HuH-7.5 (cell line): ENCODE data around the gene RPL37A.
"Not testable (repeated sequence)": the region's sequence is repeated elsewhere in the genome, so short reads cannot be mapped to it uniquely, and the experiment has no call there.

Experiments
- DNase-seq: peaks from one replicate; pipeline ENCODE4 v3.0.0; 2011; ENCODE audit warnings: low spot score

The RPL37A gene

DNA sequence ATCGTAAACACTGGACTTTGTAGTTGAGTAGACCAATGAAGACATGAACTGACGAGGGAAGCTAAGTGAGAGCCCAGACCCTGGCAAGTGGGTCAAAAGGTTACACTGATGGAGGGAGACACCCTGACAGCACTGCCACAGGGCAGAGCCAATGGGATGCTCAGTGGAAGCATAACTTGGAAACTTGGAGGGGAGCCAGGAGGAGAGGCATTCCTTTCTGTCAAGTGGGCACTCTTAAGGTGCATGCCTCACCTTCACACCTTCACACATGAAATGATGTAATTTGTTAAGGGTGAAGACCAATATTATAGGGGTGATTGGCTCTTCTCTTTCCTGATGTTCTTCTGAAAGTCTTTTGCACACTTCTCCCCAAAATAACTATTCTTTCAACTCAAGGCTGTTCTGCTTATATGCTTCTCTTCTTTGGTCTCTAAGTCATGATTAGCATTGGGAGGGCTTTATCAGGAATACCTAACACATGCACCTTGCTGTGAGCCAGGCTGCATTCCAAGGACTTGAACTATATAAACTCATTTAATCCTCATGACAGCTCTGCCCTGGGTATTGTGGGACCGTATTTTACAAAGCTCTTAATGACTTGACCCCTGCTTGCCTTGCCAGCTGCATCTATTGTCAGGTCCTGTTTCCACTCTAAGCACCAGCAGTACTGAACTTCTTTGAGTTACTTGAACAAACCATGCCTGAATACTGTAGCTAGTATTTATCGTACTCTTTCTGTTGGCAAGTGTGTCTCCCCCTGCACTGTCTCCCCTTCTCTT lies 19.0 kb downstream of the RPL37A start:
- DNase-seq: no peak

DNA sequence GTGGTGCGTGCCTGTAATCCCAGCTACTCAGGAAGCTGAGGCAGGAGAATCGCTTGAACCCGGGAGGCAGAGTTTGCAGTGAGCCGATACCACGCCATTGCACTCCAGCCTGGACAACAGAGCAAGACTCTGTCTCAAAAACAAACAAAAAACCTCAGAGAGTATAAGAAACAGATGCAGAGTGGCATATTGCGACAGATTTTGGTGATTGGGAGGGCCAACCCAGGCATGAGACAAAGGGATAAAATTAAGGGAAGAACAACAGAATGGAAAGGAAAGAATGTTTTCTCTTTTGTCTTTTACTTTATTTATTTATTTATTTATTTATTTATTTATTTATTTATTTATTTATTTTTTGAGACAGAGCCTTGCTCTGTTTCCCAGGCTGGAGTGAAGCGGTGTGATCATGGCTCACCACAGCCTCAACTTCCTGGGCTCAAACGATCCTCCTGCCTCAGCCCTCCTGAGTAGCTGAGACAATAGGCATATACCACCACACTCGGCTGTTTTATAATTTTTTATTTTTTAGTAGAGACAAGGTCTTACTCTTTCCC lies 20.0 kb downstream of the RPL37A start:
- not testable (repeated sequence) for DNase-seq

DNA sequence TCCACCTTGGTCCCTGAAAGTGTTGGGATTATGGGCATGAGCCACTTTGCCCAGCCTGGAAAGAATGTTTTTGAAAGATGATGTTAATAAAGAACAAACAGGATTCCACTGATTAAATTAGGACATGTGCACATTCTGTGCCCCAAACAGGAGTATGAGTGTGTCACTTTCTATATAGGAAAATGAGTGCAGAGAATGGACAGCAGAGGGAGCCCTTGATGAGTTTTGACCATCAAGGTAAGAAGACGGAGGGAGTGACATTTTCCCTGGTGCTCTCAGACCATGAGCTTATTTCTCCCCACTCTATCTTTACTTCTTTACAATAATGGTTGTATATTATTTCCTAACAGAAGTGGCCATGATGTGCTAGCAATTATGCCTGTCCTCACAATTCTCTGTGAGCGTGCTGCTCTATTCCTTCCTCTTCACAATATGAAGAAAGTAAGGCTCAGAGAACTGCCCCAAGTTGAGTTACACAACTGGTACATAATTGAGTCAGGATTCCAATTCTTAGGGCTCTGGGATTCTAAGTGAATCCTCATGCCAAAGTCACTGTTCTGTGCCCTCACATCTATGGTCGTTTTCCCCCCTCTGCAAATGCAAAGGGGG lies 20.6 kb downstream of the RPL37A start:
- no peak for DNase-seq

DNA sequence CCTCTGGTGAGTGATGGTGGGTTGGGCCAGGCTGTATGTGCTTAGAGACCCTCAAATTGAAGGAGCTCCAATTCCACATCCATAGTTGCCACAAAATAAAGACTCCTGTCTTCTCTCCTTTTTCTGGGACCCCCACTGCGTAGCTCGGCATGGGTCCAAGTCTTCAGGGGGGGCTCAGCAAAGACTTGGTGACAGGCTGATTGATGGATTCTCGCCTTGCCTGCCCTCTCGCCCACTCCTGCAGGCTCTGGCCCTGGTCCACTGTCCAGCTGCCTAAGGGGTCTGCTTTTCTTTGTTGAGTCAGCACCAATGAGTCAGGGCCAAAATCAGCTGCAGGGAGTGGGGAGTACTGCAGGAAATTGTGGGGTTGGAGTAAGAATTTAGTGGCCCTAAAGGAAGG lies 21.5 kb downstream of the RPL37A start:
- no peak for DNase-seq

DNA sequence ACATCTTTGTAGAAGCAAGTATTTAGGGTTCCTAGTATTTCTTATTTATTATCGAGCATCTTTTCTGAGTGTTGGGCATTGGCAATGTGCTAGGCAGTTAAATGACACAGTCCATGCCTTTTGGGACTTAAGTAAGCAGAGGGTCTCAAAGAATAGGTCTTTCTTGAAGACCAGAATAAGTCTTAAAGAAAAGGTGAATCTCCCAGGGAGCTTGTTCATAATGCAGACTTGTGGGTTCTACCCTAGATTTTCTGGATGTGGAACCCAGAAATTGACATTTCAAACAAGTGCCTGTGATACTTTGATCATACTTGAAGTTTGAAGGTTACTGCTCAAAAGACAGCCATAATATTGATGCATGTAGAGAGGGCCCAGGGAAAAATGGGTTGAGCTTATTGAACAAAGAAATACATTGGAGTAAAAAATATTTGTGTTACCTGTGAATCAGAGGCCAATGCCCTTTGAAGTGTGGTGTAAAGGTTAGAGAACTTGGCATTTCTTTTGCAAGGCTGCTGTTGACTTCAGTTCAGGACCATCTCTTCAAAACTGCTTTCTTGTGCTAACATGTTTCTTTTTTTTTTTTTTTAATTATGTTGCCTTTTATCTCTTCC lies 24.4 kb downstream of the RPL37A start:
- no peak for DNase-seq

DNA sequence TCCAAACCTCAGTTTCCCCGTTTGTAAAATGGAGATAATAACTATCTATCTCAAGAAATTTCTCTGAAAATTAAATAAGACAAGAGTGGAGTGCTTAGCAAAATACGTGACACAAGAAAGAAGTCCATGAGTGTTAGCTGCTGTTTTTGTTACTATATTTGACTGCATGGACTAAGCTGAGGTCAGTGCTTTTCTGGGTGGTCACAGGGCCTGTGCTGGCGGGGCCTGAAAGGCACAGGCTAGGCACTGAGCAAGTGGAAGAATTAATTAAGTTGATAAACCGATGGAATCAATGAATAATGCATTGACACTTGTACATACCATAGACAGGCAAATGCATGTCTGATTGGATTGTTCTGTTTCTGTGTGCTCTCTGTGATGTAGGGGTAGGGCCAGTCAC lies 27.3 kb downstream of the RPL37A start:
- DNase-seq: no peak

DNA sequence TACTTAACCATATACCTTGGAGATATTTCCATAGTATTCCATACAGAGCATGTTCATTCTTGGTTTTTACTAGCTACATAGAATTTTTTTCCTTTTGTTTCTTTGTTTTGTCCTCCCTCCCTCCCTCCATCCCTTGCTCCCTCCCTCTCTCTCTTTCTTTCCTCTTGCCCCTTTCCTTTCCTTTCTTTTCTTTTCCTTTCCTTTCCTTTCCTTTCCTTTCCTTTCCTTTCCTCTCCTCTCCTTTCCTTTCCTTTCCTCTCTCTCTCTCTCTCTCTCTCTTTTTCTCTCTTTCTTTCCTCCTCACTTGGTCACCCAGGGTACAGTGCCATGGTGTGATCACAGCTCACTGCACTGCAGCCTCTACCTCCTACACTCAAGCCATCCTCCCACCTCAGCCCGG lies 28.3 kb downstream of the RPL37A start:
- DNase-seq: no peak

DNA sequence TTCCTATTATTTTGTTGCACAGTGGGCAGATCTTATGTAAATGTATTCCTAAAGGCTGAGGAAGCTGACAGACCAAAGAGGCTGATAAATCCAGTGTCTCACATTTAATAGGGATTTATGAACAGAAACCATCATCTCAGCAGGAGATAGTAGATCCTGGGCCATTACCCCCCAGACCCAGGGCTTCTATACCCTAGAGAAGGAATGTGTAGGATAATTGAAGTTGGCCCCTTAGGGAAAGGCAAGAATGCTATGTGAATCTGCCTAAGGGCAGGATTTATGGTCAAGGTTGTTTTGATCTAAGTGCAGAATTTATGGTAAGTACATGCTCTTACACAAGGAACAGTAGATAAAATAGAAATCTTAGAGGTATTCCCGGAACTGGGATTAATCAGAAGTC lies 29.0 kb downstream of the RPL37A start:
- no peak for DNase-seq

DNA sequence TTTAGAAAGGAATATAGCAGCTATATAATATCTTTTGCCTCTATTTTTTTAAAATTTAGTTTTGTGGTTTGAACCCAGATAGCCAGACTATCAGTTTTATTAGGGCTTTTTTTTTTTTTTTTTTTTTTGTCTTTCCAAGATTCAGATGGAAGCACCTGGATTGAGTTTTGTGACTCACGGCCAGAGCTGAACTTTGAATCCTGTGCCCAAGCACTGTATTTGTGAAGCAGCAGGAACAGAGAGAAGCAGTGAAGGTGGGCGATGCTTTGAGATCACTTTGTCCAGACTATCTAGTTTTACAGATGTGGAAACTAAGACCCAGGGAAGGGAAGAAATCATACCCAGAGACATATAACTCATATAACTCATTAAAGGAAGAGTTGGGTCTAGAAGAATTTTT lies 33.9 kb downstream of the RPL37A start:
- DNase-seq: no peak

DNA sequence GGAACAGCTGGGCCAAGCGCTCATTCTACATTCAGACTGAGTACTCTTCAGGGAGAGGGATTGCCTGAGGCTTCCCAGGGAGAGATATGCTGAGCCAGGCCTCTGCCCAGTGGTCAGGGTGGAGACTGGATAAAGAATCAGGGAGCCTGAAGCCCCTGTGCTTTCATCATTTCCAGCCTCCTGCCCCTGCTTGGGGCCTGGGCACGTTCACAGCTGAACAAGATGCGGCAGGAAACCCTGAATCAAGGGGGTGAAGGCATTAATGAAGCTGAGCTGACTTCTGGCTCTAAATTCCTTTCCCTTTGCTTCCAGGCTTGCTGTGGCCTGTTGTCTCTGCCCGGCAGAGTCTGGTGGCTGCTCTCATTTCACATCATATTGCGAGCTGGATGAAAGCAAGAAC lies 35.0 kb downstream of the RPL37A start:
- DNase-seq: no peak

DNA sequence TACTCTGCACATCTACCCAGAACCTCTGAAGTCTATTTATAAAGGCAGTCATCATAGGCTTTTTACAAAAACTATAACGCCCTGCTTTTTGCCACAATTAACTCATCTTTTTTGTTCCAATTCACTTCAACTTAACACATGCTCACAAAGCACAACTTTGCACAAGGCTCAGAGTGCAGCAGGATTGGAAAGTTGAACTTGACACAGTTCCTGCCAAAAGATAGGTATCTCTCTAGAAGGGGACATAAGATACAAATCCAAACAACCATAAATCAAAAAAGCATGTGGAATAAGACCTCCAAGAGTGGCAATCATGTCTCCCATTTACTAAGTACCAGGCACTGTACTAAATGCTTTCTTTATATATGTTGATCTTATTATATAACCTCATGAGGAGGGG lies 36.2 kb downstream of the RPL37A start:
- no peak for DNase-seq

DNA sequence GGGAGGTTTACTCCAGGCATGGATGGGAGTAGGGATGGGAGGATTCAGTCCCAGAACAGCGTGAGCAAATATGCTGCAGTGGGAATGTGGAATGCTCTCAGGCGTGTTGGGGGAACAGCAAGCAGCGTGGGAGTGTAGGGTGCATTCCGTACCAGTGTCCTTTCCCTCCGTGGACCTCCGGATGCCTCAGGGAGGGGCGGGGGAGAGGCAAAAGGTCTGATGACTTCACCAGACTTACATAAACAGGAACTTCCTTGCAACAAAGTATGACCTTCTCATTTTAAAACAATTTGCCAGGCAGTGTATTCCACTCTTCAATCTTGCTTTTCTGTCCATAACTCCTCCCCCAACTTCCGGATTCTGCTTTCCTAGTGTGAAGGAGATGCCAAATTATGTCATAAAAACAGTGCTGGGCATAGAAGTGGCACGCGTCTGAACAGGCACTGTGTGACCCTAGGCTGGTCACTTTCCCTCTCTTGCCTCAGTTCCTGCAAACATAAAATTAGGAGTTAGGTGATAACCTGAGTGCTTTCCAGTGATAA lies 36.9 kb downstream of the RPL37A start:
- no peak for DNase-seq

DNA sequence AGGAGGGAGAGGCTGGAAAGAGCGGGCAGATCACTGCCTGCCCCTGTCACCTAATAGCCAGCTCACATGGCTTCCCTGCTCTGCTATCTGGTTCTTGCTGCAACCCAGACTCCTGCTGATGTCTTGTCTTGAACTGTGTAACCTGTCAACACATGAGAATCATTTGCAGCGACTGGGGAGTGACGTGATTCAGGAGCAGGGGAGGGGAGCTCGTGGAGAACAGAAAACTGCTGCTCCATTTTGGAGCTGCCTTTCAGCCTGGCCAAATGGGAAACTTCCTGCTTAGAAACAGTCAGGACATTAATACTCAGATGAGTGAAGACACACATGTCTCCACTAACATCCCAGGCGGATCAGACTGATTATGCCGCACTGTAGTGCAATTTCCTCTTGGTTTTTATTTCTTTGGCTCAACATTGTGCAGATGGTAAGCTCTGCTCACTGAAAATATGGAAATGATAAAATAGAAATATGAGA lies 38.1 kb downstream of the RPL37A start:
- no peak for DNase-seq

DNA sequence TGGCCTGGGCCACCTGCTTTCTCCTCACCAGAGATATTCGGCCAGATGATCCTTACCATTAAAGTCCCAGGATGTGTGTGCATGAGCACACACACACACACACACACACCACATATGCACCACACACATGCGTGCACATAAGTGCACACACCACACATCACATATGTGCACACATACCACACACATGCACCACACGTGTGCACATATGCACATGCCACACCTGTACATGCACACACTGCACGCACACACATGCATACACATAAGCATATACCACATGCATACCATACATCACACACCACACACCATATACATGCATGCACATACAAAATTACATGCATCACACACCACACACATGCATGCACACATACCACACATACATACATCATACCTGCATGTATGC lies 38.7 kb downstream of the RPL37A start:
- no peak for DNase-seq

DNA sequence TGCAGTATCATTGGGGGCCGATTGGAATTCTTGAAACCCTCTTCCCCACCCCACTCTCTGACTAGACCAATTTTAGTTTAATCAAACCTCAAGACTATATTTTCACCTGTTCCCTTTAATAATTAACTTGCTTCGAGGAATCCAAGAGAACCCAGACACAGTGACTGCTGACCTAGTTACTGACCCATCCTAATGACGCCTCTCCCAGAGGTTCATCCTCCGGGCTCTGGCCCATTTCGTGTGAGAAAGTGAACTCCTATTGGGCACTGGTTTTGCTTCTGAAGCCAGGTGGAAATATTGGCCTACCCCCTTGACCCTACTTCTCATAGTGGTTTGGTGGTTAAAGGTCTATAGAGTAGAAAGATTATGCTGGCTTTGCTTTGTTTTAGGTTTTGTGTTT lies 39.9 kb downstream of the RPL37A start:
- no peak for DNase-seq

DNA sequence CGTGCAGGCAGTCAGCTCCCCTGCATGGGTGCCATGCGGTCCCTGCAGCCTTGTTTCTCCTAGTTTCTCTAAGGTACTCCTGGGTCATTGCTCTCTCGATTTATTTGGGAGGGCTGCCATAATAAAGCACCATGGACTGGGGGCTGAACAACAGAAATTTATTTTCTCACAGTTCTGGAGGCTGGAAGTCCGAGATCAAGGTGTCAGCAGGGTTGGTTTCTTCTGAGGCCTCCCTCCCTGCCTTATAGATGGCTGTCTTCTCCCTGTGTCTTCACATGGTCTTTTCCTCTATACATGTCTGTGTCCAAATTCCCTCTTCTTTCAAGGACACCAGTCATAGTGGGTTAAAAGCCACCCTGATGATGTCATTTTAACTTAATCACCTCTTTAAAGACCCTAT lies 40.5 kb downstream of the RPL37A start:
- no peak for DNase-seq

DNA sequence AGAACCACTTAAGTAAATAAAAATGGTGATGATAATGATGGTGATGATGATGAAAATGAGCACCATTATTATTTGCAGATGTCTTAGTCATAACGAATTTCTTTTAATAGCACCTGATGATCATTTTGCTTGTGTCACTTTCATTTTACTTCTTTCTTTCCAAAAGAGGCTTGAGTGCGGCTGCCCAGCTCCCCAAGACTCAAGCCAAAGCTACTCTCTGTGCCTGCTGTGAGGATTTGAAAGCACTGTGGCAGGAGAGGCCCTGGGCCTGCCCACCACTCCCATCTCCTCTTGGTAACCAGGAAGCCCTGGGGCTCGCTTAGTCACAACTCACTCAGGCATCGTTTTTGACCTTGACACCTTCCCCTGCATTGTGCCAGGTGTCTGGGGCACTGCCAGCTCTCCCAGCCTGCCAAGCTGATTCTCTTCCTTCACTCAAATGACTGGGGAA lies 41.2 kb downstream of the RPL37A start:
- no peak for DNase-seq

DNA sequence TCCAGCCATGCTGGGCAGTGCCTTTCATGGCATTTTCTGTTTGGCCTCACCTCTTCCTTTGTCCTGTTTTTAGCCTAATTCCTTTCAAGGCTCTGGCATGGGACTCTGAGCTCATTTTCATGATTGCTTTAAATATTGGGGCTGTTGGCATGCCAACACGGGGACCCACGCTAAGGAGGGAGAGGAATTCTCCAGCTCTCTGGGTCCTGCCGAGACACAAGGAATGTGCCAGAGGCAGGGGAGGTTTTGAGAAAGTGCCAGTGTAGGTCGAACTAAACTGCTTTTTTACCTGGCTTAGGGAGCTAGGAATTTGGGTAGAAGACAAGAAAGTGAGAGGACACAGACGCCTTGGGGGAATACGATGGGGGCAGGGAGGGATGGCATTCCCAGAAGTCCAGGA lies 42.3 kb downstream of the RPL37A start:
- DNase-seq: no peak

DNA sequence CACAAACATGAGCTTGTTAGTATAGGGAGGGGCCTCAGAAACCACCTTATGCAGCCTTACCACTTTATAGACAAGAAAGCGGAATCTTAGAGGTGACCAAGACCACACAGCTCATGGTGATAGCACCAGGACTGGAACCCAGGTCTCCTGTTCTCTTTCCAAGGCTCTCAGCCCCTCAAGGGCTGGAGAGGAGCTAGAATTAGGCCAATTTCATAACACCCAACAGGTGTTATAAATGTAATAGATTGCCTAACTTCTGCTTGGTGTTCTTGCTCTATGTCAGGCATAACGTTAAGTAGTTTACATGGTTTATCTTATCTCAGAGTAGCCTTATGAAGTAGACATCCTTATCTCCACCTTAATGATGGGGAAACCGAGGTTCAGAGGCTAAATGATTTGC lies 42.9 kb downstream of the RPL37A start:
- DNase-seq: no peak

DNA sequence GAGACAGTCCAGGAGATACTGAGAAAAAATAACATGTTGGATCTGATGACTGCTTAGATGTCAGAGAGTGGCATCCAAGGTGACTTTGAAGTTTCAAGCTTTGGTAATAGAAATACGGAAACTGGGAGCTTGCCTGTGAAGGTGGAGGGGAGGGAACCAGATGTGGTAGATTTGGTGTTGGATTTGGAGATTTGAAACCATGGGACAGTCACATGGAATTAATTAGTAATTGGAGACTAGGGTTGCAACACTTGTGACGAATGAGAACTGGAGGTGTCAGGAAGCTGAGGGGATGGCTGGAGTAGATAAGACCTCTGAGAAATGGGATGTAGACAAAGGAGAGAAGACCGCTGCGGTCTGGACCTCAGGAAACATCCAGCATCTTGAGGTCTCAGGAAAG lies 46.7 kb downstream of the RPL37A start:
- no peak for DNase-seq

DNA sequence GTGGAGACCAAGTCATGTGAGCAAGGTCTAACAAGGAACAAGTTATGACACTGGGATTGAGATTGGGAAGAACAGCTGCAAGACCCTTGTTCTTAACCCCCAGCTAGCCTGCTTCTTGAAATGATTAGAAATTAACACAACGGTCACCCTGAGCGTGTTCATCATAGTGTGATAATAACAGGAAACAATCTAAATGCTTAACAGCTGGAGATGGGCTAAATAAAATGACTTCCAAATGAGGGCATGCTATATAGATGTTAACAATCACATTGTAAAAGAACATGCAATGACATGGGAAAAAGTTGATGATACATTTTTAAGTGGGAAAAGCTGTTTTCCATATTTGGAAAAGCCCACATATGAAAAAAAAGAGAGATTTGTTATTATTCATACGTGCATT lies 47.6 kb downstream of the RPL37A start:
- DNase-seq: no peak

DNA sequence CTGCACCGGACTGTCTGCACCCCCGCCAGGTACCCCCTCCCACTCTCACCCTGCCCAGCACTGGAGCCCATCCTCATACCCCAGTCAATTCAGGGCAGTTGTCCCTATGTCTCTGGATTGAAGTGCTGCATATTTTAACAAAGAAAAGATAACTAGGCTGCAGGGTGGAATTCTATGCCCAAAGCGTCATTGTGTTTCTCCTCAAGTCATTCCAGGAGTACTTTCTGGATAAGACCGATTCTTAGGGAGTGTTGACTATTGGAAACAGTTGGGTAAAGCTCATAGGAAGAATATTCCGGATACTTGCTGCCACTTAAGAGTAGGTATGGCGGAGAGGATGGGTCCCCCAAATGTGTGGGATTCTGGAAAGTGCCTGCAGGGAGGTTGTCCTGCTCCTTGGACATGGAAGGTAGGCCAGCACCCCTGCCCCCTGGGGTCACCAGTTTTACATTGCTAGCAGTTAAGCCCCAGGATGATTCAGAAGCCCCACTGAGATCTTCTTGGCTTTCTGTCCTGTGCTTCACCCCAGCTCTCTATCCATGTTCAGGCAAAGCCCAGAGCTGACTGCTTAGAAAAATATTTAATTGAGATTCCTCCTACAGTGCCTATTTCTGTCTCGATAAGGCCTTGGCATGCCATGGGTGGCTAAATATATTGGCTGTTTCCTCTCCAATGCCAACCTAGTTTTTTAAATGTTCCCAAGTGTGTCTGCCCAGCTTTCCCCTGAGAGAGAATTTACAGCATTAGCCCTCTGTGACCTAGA lies 48.2 kb downstream of the RPL37A start:
- DNase-seq: no peak
